Measurements from ENCODE around the gene BTBD9.

DNA sequence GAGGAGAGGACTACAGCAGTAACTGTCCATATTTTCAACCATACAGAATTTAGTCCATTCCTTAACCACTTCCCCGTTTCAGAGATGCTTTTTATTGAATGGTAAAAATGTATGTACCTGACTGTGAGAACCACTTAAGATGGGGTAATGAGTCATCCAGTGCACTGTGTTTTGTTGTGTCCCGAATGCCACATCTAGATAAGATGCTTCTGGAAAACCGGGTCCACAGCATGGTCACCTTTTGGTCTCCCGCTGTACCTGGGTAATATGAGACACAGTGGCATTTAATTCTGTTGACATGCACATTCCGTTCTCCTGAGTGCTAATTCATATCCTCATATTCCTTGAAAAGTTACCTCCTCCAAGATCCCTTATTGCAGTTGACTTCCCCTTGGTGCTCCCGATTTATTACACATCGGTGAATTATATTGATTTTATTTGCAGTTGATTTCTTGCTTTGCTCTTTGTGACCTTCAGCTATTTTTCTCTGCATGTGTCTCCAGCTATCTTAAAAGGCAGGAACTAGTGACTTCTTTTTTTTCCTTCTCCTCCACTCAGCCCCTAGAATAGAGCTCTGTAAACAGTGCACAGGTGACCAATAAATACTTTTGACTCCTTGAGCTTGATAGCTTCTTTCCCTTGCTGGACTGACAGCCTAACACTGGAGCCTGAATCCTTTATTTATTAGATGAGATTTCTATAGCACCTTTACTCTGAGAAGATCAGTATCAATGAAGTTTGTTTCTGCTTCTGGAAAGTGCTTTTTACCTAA, 505.6 kb downstream of the BTBD9 start:
- TF ChIP-seq, protein P1, sequence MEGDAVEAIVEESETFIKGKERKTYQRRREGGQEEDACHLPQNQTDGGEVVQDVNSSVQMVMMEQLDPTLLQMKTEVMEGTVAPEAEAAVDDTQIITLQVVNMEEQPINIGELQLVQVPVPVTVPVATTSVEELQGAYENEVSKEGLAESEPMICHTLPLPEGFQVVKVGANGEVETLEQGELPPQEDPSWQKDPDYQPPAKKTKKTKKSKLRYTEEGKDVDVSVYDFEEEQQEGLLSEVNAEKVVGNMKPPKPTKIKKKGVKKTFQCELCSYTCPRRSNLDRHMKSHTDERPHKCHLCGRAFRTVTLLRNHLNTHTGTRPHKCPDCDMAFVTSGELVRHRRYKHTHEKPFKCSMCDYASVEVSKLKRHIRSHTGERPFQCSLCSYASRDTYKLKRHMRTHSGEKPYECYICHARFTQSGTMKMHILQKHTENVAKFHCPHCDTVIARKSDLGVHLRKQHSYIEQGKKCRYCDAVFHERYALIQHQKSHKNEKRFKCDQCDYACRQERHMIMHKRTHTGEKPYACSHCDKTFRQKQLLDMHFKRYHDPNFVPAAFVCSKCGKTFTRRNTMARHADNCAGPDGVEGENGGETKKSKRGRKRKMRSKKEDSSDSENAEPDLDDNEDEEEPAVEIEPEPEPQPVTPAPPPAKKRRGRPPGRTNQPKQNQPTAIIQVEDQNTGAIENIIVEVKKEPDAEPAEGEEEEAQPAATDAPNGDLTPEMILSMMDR (IDR thresholded peaks at IDR 0.05), result no peak
- no peak for TF ChIP-seq POLR2A (IDR thresholded peaks at IDR 0.05)
